Astrocyte (in vitro differentiated cells and primary cell): ENCODE data around the gene MEI4.

Experiments
- EZH2 ChIP-seq: IDR thresholded peaks from 2 replicates; pipeline ENCODE4 v1.6.1; 2012; ENCODE audit warnings: mild to moderate bottlenecking, low read length, inconsistent platforms; ENCODE audit not compliant: insufficient read depth
- TF ChIP-seq, protein P1 (sequence below): IDR thresholded peaks from 2 replicates; pipeline ENCODE4 v1.5.1; 2011; ENCODE audit warnings: low read depth, mild to moderate bottlenecking, inconsistent platforms, low read length, moderate library complexity; ENCODE audit not compliant: insufficient read depth

DNA sequence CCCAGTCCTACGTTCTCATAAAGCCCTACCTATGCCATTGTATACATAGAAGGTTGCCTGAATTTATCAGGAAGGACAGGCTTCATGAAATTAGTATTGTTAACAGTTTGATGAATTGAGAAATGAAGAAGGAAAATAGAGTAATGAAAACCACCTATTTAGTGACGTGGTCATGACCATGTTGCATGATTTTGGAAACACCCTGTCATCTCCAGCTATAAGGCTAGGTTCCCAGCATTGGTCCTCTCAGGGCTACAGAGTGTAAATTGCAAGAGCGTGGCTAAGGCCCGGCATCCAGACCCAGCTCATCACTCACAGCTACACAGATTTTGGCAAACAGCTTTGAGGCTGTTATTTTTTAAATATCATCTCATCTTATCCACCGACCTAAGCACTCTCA lies 203.6 kb downstream of the MEI4 start:
- TF ChIP-seq, protein P1, sequence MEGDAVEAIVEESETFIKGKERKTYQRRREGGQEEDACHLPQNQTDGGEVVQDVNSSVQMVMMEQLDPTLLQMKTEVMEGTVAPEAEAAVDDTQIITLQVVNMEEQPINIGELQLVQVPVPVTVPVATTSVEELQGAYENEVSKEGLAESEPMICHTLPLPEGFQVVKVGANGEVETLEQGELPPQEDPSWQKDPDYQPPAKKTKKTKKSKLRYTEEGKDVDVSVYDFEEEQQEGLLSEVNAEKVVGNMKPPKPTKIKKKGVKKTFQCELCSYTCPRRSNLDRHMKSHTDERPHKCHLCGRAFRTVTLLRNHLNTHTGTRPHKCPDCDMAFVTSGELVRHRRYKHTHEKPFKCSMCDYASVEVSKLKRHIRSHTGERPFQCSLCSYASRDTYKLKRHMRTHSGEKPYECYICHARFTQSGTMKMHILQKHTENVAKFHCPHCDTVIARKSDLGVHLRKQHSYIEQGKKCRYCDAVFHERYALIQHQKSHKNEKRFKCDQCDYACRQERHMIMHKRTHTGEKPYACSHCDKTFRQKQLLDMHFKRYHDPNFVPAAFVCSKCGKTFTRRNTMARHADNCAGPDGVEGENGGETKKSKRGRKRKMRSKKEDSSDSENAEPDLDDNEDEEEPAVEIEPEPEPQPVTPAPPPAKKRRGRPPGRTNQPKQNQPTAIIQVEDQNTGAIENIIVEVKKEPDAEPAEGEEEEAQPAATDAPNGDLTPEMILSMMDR: no peak
- TF ChIP-seq EZH2: no peak
